Keratinocyte (primary cell): ENCODE results near the gene CNTRL.

Source experiments
- CTCF ChIP-seq, 3 experiments: IDR thresholded peaks in 1 of 3; conservative IDR thresholded peaks in 1 of 3; optimal IDR thresholded peaks in 1 of 3; 2 replicates in 2 of 3; 3 replicates in 1 of 3; pipeline versions ENCODE3 to v1.5.1; 2011; ENCODE audit warnings: low read length in 3 of 3, mild to moderate bottlenecking in 3 of 3, moderate library complexity in 2 of 3, control low read depth in 1 of 3, inconsistent platforms in 1 of 3; ENCODE audit not compliant: insufficient read depth in 2 of 3; ENCODE audit errors: extremely low read depth in 1 of 3
- EZH2 ChIP-seq: IDR thresholded peaks from one replicate; pipeline ENCODE4 v1.6.1; 2012; ENCODE audit warnings: inconsistent platforms, mild to moderate bottlenecking, low read length, moderate library complexity

- TF ChIP-seq CTCF (optimal IDR thresholded peaks at IDR 0.05 in 1 of 3, IDR thresholded peaks at IDR 0.05 in 1 of 3, conservative IDR thresholded peaks at IDR 0.05 in 1 of 3; ENCODE audit: extremely low read depth in 1 of 3, insufficient read depth in 2 of 3, low read length in 3 of 3) (no peak), EZH2 (no peak)
These were observed 117.8 kb downstream of the CNTRL start for GRCh38 chr9:121192518-121192917.
